GM21526 (cell line): Measurements from ENCODE around the gene SLC39A9.
"Not testable (repeated sequence)": the region's sequence is repeated elsewhere in the genome, so short reads cannot be mapped to it uniquely, and the experiment has no call there.

Source experiments
- ATAC-seq: cut with Tn5 transposase; IDR thresholded peaks from one replicate; pipeline ENCODE4 v1.9.1; 2021; ENCODE audit warnings: moderate library complexity; ENCODE audit not compliant: unreplicated experiment, low FRiP score

SLC39A9 gene

DNA sequence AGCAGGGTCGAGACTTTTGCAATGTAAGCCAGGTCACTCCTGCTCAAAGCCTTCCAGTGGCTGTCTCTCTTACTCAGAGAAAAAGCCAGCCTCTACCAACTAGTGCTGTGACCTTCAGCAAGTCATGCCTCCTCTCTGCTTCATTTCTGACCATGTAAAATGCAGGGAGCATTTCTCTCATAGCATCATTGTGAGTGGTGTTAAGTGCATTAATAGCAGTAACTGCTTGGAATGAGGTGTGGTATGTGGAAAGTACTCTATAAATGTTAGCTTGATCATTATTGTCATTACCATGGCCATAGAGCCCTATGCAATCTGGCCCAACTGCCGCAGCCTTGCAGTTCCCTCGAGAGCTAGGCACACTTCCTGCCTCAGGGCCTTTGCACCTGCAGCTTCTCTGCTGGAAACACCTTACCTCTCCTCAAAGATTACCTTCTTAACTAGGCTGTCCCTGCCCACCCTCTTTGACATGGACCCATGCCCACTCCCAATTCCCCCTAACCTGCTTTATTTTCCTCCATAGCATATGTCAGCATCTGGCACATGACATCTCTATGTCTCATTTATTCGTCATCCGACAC is 96.9 kb downstream of the SLC39A9 start:
- no peak for ATAC-seq

DNA sequence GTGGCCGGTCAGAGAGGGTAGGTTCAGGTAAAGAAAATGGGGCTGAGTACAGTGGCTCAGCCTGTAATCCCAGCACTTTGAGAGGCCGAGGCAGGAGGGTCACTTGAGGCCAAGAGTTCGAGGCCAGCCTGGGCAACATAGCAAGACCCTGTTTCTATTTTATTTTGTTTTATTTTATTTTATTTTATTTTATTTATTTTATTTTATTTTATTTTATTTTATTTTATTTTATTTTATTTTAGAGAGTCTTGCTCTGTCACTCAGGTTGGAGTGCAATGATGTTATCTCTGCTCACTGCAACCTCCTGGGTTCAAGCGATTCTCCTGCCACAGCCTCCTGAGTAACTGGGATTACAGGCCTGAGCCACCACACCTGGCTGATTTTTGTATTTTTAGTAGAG is 99.4 kb downstream of the SLC39A9 start:
- not testable (repeated sequence) for ATAC-seq

DNA sequence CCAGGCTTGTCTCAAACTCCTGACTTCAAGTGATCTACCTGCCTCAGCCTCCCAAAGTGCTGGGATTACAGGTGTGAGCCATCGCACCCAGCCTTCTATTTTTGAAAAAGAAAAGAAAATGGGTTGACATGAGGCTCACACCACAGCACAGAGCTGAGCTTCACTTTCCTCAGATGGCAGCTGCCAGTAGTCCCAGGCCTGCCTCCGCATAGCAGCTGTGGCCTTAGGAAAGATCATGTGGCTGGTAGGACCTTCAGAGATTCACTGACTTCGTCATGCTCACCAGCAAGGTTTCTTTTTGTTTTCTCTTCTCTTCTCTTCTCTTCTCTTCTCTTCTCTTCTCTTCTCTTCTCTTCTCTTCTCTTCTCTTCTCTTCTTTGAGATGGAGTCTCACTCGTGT is 99.8 kb downstream of the SLC39A9 start:
- not testable (repeated sequence) for ATAC-seq

DNA sequence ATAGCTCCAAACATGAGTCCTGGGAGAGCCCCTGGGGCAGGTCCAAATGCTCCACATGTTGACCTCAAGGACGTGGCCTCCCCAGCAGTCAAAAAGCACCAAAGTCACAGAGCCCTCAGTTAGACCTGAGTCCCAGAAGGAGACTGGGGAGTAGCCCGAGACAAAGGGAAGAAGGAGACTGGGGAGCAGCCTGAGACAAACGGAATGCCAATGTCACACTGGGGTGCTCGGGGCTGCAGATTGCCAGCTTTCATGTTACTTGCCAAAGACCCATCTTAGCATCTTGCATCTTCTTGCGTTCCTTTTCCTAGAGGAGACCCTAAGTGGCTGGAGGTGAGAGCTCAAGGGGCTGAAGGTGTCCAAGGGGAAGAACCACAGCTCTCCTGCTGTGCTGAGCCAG is 100.9 kb downstream of the SLC39A9 start:
- no peak for ATAC-seq

DNA sequence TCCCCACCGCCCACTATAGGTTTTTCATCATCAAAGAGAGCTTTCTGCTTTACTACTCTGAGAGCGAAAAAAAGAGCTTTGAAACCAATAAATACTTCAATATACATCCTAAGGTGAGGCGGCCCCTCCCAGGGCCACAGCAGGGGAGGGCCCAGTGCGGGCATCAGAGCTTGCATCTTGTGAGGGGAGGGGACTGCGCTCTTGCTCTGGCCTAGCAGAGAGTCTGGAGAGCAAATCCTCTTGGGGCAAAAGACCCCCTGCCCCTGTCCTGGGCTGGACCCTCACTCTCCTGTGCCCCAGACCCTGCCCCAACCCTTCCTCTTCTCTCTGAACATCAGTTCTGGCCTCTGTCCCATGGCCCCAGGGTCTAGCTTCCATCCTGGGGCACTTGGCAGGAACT is 101.6 kb downstream of the SLC39A9 start:
- ATAC-seq, result no peak

DNA sequence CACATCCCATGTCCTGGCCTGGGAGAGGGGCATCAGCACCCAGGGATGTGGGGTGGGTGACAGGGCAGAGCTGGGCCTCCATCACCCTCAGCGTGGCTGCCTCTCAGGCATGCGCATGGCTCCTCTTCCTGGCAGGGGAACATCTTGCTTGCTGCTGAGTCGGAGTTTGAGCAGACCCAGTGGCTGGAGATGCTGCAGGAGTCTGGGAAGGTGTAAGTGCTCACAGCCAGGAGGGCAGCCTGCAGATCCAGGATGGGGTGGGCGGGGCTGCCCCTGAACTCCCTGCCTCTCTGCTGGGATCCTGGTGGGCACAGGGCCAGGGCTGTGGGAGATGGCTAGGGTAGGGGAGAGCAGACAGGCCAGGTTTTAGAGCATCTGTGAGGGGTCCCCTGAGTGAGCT is 102.2 kb downstream of the SLC39A9 start:
- no peak for ATAC-seq

DNA sequence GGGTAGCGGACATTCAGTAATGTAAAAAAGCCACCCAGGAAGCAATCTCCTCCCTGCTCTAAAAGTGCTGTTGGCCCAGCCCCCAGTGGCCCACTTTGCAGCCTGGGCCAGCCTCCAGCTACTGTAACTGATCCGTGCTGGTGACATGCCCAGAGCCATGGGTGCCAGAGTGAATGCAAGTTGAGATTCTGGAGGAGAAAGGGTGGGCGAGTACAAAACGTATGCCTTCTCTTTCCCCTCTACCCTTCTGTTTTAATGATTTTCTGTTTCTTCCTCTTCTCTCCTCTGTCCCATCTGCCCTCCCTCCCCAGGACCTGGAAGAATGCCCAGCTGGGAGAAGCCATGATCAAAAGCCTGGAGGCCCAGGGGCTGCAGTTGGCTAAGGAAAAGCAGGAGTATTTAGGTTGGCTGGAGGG is 102.9 kb downstream of the SLC39A9 start:
- ATAC-seq, result no peak

DNA sequence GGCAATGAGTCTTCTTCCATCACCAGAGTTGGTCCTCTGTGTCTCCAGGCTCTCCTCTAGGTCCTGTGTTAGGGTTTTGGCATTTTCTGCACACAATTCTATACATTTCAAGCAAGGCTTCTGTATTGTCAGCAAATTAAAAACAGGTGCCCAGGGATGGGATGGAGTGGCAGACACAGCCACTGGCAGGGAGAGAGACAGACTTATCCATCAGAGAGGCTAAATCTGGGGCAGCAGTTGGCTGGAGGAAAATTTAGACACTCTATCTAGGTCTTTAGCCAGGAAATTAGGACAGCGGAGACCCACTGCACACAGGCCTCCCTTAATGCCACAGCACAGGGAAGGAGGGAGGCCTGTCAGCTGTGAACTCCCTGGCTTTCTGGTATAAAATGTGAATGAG is 106.3 kb downstream of the SLC39A9 start:
- no peak for ATAC-seq

DNA sequence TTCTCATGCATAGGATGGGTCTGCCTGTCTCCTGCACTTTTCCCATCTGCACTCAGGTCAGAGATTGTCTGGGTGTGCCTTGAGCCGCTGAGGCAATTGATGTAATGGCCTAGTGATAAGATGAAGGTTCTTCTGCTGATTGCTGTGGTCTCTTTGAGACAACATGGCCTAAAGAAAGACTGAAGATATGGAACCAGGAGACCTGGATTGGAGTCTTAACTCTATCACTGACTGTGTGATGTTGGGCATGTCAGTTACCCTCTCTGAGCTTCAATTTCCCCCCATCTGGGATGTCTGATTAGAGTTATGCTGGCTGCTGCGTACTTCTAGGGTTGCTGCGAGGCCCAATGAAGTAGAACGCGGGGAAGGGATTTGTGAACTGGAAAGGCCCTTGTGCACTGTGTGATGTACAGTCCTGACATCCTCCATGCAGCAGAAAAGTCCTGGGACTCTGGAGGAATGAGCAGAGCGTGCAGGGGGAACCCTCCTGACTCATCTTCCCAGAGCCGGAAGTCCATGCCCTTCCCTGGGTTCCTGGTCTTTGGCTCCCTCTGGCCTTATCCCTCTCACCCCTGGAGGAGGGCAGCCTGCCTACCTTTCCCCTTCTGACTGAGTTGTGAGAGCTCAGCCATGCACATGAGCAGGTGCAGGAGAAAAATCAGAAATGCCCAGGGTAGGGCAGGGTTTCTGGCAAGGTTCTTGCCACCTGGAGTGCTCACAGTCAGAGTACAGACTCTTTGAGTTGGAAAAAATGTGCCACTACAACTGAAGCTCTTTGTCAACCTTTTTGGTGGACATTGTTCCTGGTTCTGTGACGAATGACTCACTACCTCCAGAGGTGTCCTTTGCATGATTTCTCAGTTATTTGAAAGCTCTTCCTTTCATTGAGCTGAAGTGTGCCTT is 107.1 kb downstream of the SLC39A9 start:
- no peak for ATAC-seq

DNA sequence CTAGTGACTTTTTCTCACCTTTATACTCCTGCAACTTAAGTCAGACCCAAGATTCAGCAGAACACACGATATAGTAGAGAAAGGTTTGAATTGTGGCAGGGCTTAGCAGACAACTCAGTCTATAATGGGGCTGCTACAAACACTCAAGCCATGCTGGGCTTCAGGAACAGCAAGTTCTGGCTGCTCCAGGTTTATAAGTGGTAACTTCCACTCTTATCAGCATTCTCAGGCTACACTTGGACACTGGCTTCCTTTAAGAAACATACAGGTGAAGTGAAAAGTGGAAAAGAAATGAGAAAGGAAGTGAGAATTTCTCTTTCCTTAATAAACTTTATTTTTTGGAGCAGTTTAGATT is 107.7 kb downstream of the SLC39A9 start:
- ATAC-seq, result no peak
